GM18873 (cell line): Measurements from ENCODE around the gene HSPA12A.

Experiments
- ATAC-seq: cut with Tn5 transposase; IDR thresholded peaks from one replicate; pipeline ENCODE4 v1.9.1; 2021; ENCODE audit warnings: mild to moderate bottlenecking, moderate library complexity, moderate number of reproducible peaks; ENCODE audit not compliant: unreplicated experiment, low FRiP score

Gene HSPA12A

GRCh38 chr10:116771101-116771958 is 29.0 kb upstream of the HSPA12A start:
- no peak for ATAC-seq

DNA sequence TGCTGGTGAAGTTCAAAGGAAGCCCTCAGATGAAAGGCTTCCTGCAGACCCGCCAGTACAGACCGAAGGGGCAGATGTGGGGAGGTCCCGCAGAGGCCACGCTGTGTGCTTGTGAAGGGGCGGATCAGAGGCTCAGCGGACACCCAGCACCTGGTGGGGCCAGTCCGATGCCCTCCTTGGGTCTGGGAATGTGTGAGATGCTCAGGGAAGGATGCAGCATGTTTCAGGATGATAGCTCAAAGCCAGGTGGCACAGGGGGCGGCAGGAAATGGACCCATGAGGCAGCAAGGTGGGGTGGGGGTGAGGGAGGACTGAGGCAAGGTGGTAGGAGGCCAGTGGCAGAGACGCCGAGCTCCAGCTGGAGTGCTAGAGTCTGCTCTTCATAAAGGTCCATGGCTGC is 27.9 kb upstream of the HSPA12A start:
- no peak for ATAC-seq

DNA sequence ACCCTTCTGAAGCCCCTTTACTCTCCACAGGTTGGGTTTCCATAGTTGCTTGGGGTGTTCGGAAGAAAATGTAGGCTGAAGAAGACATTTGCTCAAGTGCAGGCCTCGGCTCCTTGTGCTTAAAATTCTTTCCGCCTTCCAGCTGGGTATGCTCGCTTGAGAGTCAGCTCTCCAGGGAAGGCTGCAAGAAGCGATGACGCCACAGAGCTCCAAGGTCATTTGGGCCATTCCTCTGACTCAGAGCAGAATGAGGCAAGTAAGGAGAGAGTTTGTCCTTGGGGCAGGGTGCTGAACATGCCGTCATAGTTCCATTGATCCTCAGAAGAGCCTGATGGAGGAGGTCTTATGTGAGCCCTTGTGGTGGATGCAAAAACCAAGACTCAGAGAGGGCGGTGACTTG is 27.4 kb upstream of the HSPA12A start:
- ATAC-seq: no peak

DNA sequence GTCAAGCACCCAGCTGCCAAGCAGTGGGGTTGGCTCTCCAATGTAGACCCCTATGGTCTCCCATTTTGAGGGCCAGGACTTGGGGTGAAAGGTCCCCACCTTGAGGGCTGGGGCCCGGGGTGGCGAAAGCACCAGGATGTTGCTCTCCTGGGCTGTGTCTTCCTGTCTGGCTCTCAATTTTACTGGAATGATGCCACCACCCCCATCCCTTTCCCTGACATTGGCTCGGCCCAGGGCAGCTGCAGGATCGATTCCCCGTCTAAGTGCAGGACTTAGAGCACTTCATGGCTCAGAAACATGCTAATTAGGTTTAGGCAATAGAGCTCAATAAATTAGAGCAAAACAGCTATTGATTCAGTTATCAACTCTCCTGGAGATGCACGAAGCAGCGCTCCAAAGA is 27.0 kb upstream of the HSPA12A start:
- ATAC-seq: no peak

DNA sequence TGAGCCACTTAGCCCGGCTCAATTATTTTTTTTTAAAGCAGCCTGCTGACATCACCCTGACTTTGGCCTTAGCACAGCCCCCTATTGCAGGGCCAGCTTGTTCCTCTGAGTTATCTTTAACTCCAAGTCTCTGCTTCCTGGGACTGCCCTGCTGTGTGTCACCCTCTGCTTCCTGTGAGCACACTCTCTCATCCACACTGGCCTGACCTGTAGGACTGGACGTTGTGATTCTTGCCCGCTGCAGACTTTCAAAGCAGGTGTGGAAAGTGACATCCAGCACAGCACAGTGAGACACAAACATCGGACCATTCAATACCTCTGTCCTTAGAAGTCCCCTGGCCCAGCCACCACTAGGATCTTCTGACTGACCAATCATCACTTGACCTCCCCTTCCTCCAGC is 26.4 kb upstream of the HSPA12A start:
- no peak for ATAC-seq

DNA sequence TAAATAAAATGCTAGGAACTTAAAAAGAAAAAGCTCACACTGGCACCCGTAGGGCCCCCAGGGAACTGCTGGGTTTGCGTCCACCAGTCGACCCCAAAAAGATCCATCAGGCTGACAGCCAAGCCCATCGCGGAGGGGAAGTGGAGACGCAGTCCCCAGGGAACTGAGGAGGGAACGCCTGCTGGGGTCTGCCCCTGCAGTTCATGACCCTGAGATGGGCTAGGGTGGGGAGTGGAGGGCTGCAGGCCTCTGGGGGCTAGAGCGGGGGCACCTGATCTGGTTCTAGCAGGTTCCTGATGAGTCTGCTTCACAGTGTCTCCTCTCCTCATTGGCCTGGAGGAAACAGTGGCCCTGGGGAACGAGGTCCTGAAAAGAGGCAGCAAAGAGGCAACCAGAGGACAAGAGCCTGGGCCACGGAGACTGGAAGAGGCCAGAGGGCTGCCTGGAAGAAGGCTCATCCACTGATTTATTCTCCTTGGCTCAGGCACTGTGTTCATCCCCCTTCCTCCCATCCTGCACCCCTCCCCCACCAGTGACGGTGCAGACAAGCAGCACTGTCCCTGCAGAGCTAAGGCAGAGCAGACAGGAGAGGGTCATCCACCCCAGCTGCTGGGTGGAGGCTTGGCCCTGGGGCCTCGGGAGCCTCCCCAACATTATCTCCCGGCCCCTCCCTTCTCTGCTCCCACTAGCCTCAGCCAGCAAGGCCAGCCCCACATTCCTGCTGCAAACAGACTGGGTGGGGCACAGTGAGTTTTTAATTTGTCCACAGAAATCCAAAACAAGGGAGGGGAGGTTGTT is 24.7 kb upstream of the HSPA12A start:
- ATAC-seq: no peak

DNA sequence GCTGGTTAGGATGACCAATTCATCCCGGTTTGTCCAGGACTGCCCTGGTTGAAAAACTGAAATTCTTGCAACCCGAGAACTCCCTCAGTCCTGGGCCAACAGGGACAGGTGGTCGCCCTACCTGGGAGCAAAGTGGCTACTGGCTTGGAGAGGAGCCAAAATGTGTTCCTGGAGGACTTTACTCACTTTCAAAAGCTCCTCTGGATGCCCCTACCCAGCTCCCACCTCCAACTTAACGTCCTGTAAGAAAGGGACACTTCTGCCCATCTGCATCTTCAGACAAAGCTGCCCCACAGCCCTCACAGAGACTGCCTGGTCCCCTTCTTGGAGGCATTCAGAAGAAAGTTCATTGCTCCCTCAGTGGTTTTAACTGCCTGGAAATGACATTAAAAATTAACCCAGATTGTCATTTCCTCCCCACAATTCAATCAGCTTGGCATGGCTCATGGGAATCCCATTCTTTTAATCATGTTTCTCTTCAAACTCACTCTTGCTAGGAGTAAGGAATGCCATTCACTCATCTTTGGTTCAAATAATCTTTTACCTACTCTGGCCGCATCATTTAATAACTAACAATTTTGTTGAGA is 24.0 kb upstream of the HSPA12A start:
- no peak for ATAC-seq

- no peak for ATAC-seq
These were observed 23.3 kb upstream of the HSPA12A start for GRCh38 chr10:116765648-116766081.

GRCh38 chr10:116764979-116765378 is 22.6 kb upstream of the HSPA12A start:
- no peak for ATAC-seq

DNA sequence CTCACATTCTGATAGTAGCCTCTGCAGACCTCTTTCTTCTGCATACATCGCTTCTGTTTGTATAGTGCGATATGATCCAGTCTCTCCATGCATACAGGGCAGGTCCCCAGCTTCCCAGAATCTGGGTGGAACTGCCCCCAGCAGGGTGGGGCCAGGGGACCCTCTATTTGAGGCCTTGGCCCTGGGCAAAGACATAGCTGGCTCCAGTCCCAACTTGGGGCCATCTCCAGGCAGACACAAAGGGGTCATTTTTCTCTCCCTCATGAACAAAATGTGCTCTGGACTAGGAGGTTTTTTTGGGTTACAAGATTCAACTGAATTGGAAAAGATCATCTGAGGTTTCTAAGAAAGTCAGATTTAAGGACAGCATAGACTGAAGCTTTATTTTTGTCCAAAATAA is 21.1 kb upstream of the HSPA12A start:
- no peak for ATAC-seq

DNA sequence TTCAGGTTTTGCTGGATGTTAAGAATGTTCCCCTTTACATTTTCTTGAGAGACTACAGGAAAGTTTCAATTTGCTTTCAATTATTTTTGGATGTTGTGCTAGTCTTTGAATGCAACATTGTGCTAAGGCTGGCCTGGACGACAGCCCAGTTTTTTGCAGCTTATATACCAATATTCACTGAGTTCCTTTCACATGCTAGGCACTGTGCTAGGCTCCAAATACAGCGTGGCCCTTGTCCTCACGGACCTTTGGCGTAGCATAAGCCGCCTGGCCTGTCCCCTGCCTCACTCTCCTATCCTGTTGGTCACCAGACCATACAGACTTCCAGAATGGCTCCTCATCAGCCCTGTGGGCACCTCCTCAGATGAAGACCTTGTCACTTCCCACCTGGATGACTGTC is 19.5 kb upstream of the HSPA12A start:
- no peak for ATAC-seq

GRCh38 chr10:116760919-116761318 is 18.6 kb upstream of the HSPA12A start:
- ATAC-seq: no peak

GRCh38 chr10:116757246-116757645 is 14.9 kb upstream of the HSPA12A start:
- ATAC-seq: no peak

DNA sequence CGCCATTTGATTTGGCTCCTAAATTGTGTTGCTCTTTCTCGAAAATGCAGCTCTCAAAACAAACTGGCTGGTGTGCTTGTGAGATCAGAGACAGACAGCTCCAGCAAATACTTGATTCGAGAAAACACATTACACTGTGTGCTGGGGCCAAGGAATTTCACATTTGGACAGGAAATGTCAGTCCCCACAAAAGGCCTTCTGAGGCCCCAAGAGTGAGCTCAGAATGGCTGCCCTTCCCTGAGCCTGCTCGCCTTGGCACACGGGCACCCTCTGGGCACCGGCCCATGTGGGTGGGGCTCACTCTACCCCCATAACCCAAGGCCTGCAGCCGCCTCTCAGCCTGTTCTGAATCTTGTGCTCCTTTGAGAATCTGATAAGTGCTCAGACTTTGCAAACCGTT is 13.9 kb upstream of the HSPA12A start:
- no peak for ATAC-seq

DNA sequence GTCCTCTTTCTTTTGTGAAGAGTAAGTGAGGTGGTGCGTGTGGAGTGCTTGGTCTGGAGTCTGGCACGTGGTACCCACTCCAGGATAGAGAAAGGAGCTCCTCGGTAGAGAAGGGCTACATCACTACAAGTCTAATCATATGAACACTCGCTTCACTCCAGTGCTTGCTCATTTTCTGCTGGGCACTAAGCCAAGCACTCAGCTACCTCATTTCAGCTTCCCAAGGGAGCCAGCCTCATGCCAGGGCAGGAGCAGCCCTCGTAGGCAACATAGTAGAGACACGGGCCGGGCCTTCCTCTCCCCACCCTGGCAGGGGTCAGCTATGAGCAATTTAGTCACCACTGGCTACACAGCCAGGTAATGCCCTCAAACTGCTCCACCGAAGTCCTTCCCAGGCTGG is 11.4 kb upstream of the HSPA12A start:
- no peak for ATAC-seq

DNA sequence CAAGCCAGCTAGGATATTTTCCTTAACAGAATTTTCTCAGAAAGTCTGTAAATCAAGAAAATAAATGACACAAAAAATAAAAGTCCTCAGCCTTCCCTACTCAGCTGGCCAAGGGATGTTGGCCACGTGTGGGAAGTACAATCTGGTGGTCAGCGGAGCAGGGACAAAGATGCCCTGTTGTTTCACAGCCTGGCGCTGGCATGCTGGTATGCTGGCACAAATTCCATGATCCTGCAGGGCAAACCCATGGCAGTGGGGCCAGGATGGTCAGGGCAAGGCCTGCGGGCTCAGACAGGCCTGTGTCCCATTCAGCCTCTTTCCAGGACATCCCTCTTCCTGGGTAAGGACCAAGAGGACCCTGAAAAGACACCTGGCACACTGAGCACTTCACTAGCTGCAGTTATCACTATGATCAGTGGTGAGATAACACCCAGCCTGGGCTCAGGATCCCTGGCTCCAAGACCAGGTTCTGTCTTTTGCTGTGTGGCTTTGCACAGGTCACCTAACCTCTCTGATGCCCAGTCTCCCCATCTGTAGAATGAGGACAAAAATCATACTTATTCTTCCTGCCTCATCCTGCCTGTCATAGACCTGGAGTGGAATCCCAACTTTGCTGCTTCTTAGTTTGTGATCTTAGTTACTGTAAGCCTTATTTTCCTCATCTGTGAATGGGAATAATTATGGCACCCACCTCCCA is 10.8 kb upstream of the HSPA12A start:
- no peak for ATAC-seq

DNA sequence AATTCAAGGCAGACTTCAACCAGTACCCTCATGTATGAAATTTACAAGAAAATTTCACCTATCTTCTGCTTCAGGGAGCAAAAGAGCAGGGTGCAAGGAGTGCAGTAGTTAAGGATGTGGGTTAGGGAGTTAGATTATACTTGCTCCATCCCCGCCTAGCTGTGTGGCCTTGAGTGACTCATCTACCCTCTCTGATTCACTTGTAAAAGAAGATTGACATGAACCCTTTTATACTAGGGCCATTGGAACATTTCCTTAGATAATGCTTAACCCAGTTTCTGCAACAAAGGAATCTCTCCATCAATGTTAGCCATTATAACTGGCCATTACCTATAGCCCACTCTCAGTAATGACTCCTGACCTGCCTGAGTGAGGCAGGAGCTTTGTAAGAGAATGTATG is 10.2 kb upstream of the HSPA12A start:
- ATAC-seq: no peak

DNA sequence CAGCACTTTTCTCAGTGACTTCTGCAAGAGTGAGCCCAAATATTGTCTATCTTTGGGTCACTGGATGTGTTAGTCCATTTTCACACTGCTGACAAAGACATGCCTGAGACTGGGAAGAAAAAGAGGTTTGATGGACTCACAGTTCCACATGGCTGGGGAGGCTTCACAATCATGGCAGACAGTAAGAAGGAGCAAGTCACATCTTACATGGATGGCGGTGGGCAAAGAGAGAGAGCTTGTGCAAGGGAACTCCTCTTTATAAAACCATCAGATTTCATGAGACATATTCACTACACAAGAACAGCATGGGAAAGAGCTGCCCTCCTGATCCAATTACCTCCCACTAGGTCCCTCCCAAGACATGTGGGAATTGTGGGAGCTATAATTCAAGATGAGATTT is 6.1 kb upstream of the HSPA12A start:
- ATAC-seq: no peak

GRCh38 chr10:116748041-116748440 is 5.7 kb upstream of the HSPA12A start:
- ATAC-seq: no peak

DNA sequence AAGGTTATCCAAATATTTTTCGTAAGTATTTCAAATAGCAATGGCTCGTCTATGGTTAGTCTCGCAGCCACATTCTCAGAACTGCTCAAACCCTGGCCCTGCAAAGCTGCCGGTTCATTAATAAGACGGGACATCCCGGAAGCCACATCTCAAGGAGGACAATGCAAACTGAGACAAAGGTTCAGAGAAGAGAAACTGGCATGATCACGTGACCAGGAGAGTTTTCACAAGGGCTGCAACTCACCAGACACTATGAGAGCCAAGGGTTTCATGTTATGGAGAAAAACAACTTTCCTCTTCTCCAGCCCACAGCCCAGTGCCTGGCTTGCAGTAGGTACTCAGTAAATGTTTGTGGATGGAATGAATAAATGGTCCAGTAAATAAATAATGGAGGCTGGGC is 5.0 kb upstream of the HSPA12A start:
- no peak for ATAC-seq

- no peak for ATAC-seq
These were observed 2.5 kb upstream of the HSPA12A start for GRCh38 chr10:116744885-116745284.
